ENCODE results near the gene NLRP12. TPM values are rescaled to one million over a fixed set of nuclear protein-coding genes. Genes with fewer than 3 reads are reported as not detected.
"Not testable (repeated sequence)": the region's sequence is repeated elsewhere in the genome, so short reads cannot be mapped to it uniquely, and the experiment has no call there.

Gene NLRP12
- total RNA-seq, 1 donor from 2014 or later: not detected

DNA sequence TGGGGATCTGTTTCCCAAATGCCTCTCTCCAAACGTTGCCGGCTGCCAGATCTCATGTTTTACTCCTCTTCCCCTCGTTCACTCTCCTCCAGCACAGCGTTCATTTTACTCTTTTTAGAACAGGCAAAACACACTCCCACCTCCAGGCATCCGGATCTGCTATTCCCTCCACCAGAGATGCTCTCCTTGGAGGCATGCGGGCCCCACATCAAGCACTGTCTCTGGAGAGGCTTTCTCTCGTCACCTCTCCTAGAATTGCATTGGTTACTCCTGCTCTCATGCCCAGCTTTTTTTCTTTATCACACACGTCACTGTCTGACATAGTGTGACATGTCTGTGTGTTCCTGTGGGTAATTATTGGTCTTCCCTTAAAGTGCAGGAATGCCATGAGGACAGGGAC lies 23.4 kb upstream of the NLRP12 start:
- TF ChIP-seq, protein P1, sequence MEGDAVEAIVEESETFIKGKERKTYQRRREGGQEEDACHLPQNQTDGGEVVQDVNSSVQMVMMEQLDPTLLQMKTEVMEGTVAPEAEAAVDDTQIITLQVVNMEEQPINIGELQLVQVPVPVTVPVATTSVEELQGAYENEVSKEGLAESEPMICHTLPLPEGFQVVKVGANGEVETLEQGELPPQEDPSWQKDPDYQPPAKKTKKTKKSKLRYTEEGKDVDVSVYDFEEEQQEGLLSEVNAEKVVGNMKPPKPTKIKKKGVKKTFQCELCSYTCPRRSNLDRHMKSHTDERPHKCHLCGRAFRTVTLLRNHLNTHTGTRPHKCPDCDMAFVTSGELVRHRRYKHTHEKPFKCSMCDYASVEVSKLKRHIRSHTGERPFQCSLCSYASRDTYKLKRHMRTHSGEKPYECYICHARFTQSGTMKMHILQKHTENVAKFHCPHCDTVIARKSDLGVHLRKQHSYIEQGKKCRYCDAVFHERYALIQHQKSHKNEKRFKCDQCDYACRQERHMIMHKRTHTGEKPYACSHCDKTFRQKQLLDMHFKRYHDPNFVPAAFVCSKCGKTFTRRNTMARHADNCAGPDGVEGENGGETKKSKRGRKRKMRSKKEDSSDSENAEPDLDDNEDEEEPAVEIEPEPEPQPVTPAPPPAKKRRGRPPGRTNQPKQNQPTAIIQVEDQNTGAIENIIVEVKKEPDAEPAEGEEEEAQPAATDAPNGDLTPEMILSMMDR (conservative IDR thresholded peaks at IDR 0.05): no peak
- H3K27ac Mint-ChIP-seq (ENCODE audit: unreplicated experiment): no peak overlapping the region
- H3K4me3 Mint-ChIP-seq: no peak overlapping the region
- H3K4me1 Mint-ChIP-seq: peaks cover 6% of the 10 kb centered on the region
- DNase-seq (ENCODE audit: low read depth, low spot score): no peak
- H3K36me3 Mint-ChIP-seq (ENCODE audit: low read depth): no peaks in the 10 kb centered on the region
- no peaks in the 10 kb centered on the region for H3K9me3 Mint-ChIP-seq
- peaks cover 9% of the 10 kb centered on the region for H3K27me3 Mint-ChIP-seq (ENCODE audit: low read depth)

DNA sequence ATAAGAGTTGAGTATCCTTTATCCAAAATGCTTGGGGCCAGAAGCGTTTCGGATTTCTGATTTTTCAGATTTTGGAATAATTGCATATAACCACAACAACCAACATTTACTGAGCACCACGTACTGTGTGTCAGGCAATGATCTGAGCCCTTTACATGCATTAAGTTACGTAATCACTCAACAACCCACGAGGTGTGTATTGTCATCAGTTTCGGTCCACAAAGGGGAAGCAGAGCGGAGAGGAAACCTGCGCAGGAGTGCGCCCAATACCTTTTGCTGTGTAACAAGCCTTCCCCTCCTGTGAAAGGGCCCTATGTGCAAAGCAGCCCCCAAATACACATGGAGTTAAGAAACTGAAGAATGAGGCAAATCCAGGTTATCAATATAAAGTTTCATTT lies 20.7 kb upstream of the NLRP12 start:
- peaks cover 7% of the 10 kb centered on the region for H3K4me1 Mint-ChIP-seq
- H3K27me3 Mint-ChIP-seq (ENCODE audit: low read depth): peaks cover 5% of the 10 kb centered on the region
- H3K36me3 Mint-ChIP-seq (ENCODE audit: low read depth): no peaks in the 10 kb centered on the region
- no peak overlapping the region for H3K4me3 Mint-ChIP-seq
- no peaks in the 10 kb centered on the region for H3K9me3 Mint-ChIP-seq
- no peak for DNase-seq (ENCODE audit: low read depth, low spot score)
- H3K27ac Mint-ChIP-seq (ENCODE audit: unreplicated experiment): no peak overlapping the region
- TF ChIP-seq, protein P1 (conservative IDR thresholded peaks at IDR 0.05): no peak

DNA sequence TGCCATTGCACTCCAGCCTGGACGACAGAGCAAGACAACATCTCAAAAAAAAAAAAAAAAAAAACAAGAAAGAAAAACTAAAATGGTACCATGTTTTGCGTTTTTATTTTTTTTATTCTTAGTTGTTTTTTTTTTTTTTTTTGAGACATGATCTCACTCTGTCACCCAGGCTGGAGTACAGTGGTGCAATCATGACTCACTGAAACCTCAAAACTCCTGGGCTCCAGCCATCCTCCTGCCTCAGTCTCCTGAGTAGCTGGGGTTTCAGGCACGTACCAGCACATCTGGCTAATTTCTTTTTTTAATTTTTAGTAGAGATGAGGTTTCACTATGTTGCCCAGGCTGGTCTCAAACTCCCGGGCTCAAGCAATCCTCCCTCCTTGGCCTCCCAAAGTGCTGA lies 16.8 kb upstream of the NLRP12 start:
- H3K36me3 Mint-ChIP-seq (ENCODE audit: low read depth); DNase-seq (ENCODE audit: low read depth, low spot score); H3K27ac Mint-ChIP-seq (ENCODE audit: unreplicated experiment); H3K4me3 Mint-ChIP-seq; H3K9me3 Mint-ChIP-seq; H3K4me1 Mint-ChIP-seq: not testable (repeated sequence)
- peaks cover 21% of the 10 kb centered on the region for H3K27me3 Mint-ChIP-seq (ENCODE audit: low read depth)

DNA sequence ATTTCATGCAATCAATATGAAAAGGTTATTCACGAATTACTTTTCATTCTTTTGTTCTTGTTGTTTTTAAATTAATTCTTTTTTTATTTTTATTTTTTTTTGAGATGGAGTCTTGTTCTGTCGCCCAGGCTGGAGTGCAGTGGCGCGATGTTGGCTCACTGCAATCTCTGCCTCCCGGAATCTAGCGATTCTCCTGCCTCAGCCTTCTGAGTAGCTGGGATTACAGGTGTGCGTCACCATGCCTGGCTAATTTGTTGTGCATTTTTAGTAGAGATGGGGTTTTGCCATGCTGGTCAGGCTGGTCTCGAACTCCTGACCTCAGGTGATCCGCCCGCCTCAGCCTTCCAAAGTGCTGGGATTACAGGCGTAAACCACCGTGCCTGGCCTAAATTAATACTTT lies 16.1 kb upstream of the NLRP12 start:
- DNase-seq (ENCODE audit: low read depth, low spot score); H3K9me3 Mint-ChIP-seq; H3K4me1 Mint-ChIP-seq; H3K4me3 Mint-ChIP-seq; H3K27ac Mint-ChIP-seq (ENCODE audit: unreplicated experiment); H3K36me3 Mint-ChIP-seq (ENCODE audit: low read depth): not testable (repeated sequence)
- H3K27me3 Mint-ChIP-seq (ENCODE audit: low read depth): peaks cover 27% of the 10 kb centered on the region

DNA sequence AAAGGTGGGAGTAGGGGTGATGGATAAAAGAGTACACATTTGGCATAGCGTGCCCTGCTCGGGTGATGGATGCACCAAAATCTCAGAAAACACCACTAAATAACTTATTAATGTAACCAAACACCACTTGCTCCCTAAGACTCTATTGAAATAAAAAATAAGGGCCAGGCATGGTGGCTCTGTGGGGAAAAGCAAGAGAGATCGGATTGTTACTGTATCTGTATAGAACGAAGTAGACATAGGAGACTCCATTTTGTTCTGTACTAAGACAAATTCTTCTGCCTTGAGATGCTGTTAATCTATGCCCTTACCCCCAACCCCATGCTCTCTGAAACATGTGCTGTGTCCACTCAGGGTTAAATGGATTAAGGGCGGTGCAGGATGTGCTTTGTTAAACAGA lies 14.3 kb upstream of the NLRP12 start:
- H3K27ac Mint-ChIP-seq (ENCODE audit: unreplicated experiment); H3K4me3 Mint-ChIP-seq; H3K9me3 Mint-ChIP-seq; H3K36me3 Mint-ChIP-seq (ENCODE audit: low read depth); H3K4me1 Mint-ChIP-seq; DNase-seq (ENCODE audit: low read depth, low spot score): not testable (repeated sequence)
- peaks cover 45% of the 10 kb centered on the region for H3K27me3 Mint-ChIP-seq (ENCODE audit: low read depth)

DNA sequence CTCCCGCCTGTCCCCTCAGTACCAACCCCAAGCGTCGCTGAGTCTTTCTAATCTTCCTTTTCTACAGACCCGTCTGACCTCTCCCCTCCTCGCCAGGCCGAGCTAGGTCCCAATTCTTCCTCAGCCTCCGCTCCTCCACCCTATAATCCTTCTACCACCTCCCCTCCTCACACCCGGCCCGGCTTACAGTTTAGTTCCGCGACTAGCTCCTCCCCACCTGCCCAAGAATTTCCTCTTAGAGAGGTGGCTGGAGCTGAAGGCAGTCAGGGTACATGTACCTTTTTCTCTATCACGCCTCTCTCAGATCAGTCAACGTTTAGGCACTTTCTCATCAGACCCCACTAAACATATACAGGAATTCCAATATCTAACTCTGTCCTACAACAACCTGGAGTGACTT lies 8.7 kb upstream of the NLRP12 start:
- peaks cover 80% of the 10 kb centered on the region for H3K27me3 Mint-ChIP-seq (ENCODE audit: low read depth)
- H3K4me3 Mint-ChIP-seq; H3K27ac Mint-ChIP-seq (ENCODE audit: unreplicated experiment); H3K36me3 Mint-ChIP-seq (ENCODE audit: low read depth); H3K9me3 Mint-ChIP-seq; H3K4me1 Mint-ChIP-seq; DNase-seq (ENCODE audit: low read depth, low spot score): not testable (repeated sequence)

DNA sequence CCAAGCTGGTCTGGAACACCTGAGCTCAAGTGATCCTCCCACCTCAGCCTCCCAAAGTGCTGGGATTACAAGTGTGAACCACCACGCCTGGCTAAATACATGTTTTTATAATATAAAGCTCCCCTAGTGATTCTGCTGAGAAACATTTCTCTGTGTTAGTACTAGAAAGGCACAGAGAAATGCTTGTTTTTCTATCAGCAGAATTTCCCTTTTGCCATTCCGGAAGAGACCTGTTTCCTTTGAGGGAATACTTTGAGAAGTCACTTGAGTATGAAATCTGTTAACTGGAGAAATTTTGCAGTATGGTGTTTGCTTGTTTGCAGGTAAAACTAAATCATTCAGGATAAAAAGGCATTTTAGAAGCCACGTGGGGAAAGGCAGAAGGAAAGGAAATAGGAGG lies 4.4 kb upstream of the NLRP12 start:
- no peaks in the 10 kb centered on the region for H3K36me3 Mint-ChIP-seq (ENCODE audit: low read depth)
- no peaks in the 10 kb centered on the region for H3K9me3 Mint-ChIP-seq
- TF ChIP-seq, protein P1 (conservative IDR thresholded peaks at IDR 0.05): no peak
- H3K27ac Mint-ChIP-seq (ENCODE audit: unreplicated experiment): no peak overlapping the region
- H3K27me3 Mint-ChIP-seq (ENCODE audit: low read depth): peaks cover 61% of the 10 kb centered on the region
- H3K4me3 Mint-ChIP-seq: no peak overlapping the region
- H3K4me1 Mint-ChIP-seq: no peaks in the 10 kb centered on the region
- DNase-seq (ENCODE audit: low read depth, low spot score): no peak

DNA sequence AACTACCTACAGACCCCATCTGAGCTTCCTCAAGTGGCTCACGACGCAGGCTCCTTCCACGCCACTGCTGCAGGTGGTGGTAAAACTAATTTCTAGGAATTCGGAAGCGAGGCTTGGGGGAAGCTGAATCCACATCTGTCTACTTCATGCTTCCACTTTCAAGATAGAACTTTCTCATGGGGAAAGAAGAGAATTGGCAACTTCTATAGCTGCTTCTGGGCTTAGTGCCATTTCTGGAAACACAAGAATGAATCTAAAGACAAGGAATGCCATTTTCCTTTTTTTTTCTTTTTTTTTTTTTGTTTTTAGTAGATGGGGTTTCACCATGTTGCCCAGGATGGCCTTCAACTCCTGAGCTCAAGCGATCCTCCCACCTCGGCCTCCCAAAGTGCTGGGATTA lies 2.8 kb upstream of the NLRP12 start:
- Mint-ChIP-seq H3K27me3 (ENCODE audit: low read depth) (peaks cover 45% of the 10 kb centered on the region), H3K36me3 (ENCODE audit: low read depth) (no peaks in the 10 kb centered on the region), H3K4me3 (no peak overlapping the region), H3K4me1 (no peaks in the 10 kb centered on the region), H3K9me3 (no peaks in the 10 kb centered on the region), H3K27ac (ENCODE audit: unreplicated experiment) (no peak overlapping the region)
- DNase-seq (ENCODE audit: low read depth, low spot score): no peak
- TF ChIP-seq, protein P1 (conservative IDR thresholded peaks at IDR 0.05): no peak

All from neural crest cell (in vitro differentiated cells).